Lower leg skin (tissue), 3 donors: ENCODE data around the gene LCP1.

Experiments
- POLR2A ChIP-seq, 2 donors: fragments of 450-650 bp; IDR thresholded peaks; one replicate each; pipeline ENCODE4 v1.6.1; 2016 to 2017; ENCODE audit warnings: antibody characterized with exemption in 2 of 2, mild to moderate bottlenecking in 1 of 2, moderate library complexity in 1 of 2
- TF ChIP-seq, protein P1 (sequence below), 3 donors: fragments of 450-650 bp; IDR thresholded peaks; one replicate each; pipeline ENCODE4 v1.5.1; 2016; ENCODE audit warnings: antibody characterized with exemption in 3 of 3, mild to moderate bottlenecking in 3 of 3, moderate library complexity in 2 of 3

DNA sequence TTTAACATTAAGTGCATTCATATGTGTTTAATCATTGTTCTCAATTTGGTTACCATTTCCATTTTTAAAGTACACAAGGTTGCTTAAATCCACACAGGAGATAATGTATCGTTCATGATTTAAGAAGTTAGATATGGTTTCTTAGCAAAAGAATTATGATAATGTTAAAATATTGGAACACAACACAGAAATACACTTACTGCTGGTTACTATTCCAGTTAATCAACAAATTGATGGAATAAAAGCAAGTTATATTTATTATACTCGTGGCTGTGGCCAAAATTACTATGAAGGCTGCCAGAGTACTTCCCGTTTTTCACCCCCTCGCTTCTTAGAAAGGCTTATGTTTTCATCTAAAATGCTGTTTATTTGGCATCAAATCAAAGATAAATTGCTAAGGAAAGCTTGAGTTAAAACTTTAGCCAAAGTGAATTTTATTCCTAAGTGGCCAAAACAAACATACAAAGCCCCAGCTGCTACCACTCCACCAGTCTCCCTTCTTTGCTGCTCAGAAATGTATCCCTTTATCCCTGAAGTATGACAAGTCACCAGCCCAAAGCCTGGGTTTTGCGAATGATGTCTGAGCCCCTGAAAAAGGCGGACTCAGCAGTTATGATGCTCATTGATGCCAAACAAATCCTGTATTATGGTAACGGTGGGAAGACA, 27.7 kb downstream of the LCP1 start:
- TF ChIP-seq, protein P1, sequence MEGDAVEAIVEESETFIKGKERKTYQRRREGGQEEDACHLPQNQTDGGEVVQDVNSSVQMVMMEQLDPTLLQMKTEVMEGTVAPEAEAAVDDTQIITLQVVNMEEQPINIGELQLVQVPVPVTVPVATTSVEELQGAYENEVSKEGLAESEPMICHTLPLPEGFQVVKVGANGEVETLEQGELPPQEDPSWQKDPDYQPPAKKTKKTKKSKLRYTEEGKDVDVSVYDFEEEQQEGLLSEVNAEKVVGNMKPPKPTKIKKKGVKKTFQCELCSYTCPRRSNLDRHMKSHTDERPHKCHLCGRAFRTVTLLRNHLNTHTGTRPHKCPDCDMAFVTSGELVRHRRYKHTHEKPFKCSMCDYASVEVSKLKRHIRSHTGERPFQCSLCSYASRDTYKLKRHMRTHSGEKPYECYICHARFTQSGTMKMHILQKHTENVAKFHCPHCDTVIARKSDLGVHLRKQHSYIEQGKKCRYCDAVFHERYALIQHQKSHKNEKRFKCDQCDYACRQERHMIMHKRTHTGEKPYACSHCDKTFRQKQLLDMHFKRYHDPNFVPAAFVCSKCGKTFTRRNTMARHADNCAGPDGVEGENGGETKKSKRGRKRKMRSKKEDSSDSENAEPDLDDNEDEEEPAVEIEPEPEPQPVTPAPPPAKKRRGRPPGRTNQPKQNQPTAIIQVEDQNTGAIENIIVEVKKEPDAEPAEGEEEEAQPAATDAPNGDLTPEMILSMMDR (IDR thresholded peaks at IDR 0.05), result no peak
- TF ChIP-seq POLR2A (IDR thresholded peaks at IDR 0.05), result no peak
